Stimulated activated CD8-positive, alpha-beta memory T cell treated with anti-CD3 and anti-CD28 coated beads, Interleukin-7, amount 100 ng/mL, for 24 hours (primary cell): ENCODE results near the gene TUBA3E.
A peak's percentile ranks its signal among the peaks of the same experiment; 100 is the strongest.
"Not testable (repeated sequence)": the region's sequence is repeated elsewhere in the genome, so short reads cannot be mapped to it uniquely, and the experiment has no call there.

ENCODE experiments used
- DNase-seq: peaks from one replicate; pipeline ENCODE4 v3.0.0-alpha.2; 2020; ENCODE audit warnings: low read depth

The TUBA3E gene

GRCh38 chr2:130191319-130191718, 6.9 kb downstream of the TUBA3E start:
- not testable (repeated sequence) for DNase-seq

- DNase-seq = no peak
These were observed 8.0 kb downstream of the TUBA3E start for GRCh38 chr2:130190237-130190636.

- DNase-seq = not testable (repeated sequence)
These were observed 9.3 kb downstream of the TUBA3E start for GRCh38 chr2:130188958-130189357.

GRCh38 chr2:130187859-130188792, 10.1 kb downstream of the TUBA3E start:
- not testable (repeated sequence) for DNase-seq

- no peak for DNase-seq
These were observed 11.0 kb downstream of the TUBA3E start for GRCh38 chr2:130187268-130187667.

GRCh38 chr2:130186391-130186790, 11.8 kb downstream of the TUBA3E start:
- DNase-seq = no peak

GRCh38 chr2:130185896-130186295, 12.3 kb downstream of the TUBA3E start:
- DNase-seq = no peak

GRCh38 chr2:130185436-130185835, 12.8 kb downstream of the TUBA3E start:
- no peak for DNase-seq

GRCh38 chr2:130183512-130184373, 14.5 kb downstream of the TUBA3E start:
- no peak for DNase-seq

- DNase-seq = not testable (repeated sequence)
These were observed 15.3 kb downstream of the TUBA3E start for GRCh38 chr2:130182826-130183511.

- DNase-seq = peak; percentile 83
These were observed 16.2 kb downstream of the TUBA3E start, which contains the start of gene MZT2B for GRCh38 chr2:130181880-130182682. Gene MZT2B, plus strand, starts transcription at chr2:130182262. Its CDS starts 21 bp downstream, at chr2:130182283.

- DNase-seq = peak; percentile 97
These were observed 16.8 kb downstream of the TUBA3E start, which contains the start of gene SMPD4 for GRCh38 chr2:130181325-130181879. Gene SMPD4, minus strand, starts transcription at chr2:130181602. Its CDS starts 5,010 bp downstream, at chr2:130176592.

GRCh38 chr2:130180404-130181324, 17.6 kb downstream of the TUBA3E start:
- not testable (repeated sequence) for DNase-seq

- not testable (repeated sequence) for DNase-seq
These were observed 23.4 kb downstream of the TUBA3E start for GRCh38 chr2:130174866-130175265.

- DNase-seq = no peak
These were observed 28.3 kb downstream of the TUBA3E start for GRCh38 chr2:130169896-130170295.

- not testable (repeated sequence) for DNase-seq
These were observed 29.1 kb downstream of the TUBA3E start for GRCh38 chr2:130169163-130169562.

- DNase-seq = not testable (repeated sequence)
These were observed 31.6 kb downstream of the TUBA3E start for GRCh38 chr2:130166611-130167010.

GRCh38 chr2:130165293-130166016, 32.8 kb downstream of the TUBA3E start:
- DNase-seq = no peak

GRCh38 chr2:130162968-130163367, 35.3 kb downstream of the TUBA3E start:
- DNase-seq = no peak
